GM06990 (cell line): ENCODE data around the gene SLAMF6.
A peak's percentile ranks its signal among the peaks of the same experiment; 100 is the strongest.
"Not testable (repeated sequence)": the region's sequence is repeated elsewhere in the genome, so short reads cannot be mapped to it uniquely, and the experiment has no call there.

Experiments used
- DNase-seq: peaks from one replicate; pipeline ENCODE4 v3.0.0-alpha.2; 2011; ENCODE audit not compliant: insufficient read length; ENCODE audit errors: extremely low read depth
- H3K27me3 ChIP-seq: replicated peaks from 2 replicates; pipeline ENCODE4 v1.6.0; 2011; ENCODE audit warnings: low read length; ENCODE audit not compliant: control insufficient read depth, insufficient read depth
- H3K36me3 ChIP-seq: 2 replicates; pipeline ENCODE4 v1.5.1; 2011; ENCODE audit warnings: low read length; ENCODE audit not compliant: control insufficient read depth, insufficient read depth
- H3K4me3 ChIP-seq: replicated peaks from 2 replicates; pipeline ENCODE4 v1.5.1; 2011; ENCODE audit warnings: low read depth, mild to moderate bottlenecking, control low read depth, low read length
- TF ChIP-seq, protein P1 (sequence below): IDR thresholded peaks from 2 replicates; pipeline ENCODE4 v1.5.1; 2011; ENCODE audit warnings: low read length, control low read depth, mild to moderate bottlenecking, inconsistent platforms; ENCODE audit not compliant: insufficient read depth, poor library complexity, severe bottlenecking

The SLAMF6 gene

DNA sequence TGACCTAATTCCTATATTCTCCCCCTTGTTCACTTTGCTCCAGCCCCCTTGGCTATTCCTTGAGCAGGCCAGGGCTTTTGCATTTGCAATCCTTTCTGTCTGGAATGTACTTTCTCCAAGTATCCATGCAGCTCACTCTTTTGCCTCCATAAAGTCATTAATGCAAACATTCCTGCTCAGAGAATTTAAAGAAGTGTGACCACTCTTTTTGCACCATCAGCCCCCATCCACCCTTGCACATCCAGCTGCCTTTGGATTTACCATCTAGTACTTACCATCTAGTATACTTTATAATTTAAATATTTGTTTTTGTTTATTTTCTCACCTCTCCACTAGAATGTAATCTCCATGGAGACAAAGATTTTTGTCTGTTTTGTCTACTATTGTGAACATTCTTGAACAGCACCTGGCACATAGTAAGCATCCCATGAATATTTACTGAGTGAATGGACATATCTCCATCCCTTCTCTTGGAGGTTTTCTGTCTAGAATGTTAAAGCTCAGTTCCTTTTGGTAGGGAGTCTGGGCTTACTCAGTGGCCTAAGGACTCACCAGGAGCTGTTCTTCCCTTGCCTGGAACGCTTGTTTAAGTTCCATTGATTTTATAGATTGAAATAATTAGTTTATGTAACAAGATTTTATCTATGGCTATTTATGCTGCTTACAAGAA lies 22.6 kb downstream of the SLAMF6 start:
- TF ChIP-seq, protein P1, sequence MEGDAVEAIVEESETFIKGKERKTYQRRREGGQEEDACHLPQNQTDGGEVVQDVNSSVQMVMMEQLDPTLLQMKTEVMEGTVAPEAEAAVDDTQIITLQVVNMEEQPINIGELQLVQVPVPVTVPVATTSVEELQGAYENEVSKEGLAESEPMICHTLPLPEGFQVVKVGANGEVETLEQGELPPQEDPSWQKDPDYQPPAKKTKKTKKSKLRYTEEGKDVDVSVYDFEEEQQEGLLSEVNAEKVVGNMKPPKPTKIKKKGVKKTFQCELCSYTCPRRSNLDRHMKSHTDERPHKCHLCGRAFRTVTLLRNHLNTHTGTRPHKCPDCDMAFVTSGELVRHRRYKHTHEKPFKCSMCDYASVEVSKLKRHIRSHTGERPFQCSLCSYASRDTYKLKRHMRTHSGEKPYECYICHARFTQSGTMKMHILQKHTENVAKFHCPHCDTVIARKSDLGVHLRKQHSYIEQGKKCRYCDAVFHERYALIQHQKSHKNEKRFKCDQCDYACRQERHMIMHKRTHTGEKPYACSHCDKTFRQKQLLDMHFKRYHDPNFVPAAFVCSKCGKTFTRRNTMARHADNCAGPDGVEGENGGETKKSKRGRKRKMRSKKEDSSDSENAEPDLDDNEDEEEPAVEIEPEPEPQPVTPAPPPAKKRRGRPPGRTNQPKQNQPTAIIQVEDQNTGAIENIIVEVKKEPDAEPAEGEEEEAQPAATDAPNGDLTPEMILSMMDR: no peak
- no peak for DNase-seq
- H3K36me3 ChIP-seq: peaks cover 9% of the 10 kb centered on the region
- H3K4me3 ChIP-seq: no peak overlapping the region
- H3K27me3 ChIP-seq: no peaks in the 10 kb centered on the region

DNA sequence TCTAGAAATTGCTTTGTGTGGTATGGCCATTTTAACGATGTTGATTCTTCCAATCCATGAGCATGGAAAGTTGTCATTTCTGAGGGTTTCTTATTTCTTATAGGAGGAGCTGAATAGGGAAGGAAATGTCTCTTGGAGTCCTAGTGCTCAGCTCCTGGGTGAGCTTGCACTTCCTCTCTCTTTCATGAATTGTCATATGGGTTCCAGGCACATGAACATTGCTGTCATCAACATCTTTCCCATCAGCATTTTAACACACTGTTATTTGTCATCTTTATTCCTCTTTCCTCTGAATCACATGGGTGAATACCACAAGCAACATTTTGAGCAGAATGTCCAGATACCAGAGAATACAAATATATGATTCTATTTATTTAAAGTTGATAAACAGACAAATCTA lies 23.4 kb downstream of the SLAMF6 start:
- Histone ChIP-seq H3K4me3 (no peak overlapping the region), H3K27me3 (no peaks in the 10 kb centered on the region), H3K36me3 (peaks cover 10% of the 10 kb centered on the region)
- no peak for DNase-seq
- TF ChIP-seq, protein P1: no peak

DNA sequence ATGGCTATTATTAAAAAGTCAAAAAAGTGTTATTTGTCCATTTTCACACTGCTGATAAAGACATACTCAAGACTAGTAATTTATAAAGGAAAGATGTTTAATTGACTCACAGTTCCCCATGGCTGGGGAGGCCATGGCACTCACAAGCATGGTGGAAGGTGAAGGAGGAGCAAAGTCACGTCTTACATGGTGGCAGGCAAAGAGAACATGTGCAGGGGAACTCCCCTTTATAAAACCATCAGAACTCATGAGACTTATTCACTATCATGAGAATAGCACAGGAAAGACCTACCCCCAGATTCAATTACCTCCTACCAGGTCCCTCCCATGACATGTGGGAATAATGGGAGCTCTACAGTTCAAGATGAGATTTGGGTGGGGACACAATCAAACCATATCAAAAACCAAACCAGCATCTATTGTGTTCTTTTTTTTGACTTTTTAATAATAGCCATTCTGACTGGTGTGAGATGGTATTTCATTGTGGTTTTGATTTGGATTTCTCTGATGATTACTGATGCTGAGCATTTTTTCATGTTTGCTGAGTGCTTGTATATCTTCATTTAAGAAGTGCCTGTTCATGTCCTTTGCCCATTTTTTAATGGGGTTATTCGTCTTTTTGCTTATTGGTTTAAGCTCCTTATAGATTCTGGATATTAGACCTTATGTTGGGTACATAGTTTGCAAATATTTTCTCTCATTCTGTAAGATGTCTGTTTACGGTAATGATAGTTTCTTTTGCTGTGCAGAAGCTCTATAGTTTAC lies 24.6 kb downstream of the SLAMF6 start:
- DNase-seq, H3K4me3 ChIP-seq, H3K27me3 ChIP-seq: not testable (repeated sequence)
- H3K36me3 ChIP-seq: peaks cover 12% of the 10 kb centered on the region

DNA sequence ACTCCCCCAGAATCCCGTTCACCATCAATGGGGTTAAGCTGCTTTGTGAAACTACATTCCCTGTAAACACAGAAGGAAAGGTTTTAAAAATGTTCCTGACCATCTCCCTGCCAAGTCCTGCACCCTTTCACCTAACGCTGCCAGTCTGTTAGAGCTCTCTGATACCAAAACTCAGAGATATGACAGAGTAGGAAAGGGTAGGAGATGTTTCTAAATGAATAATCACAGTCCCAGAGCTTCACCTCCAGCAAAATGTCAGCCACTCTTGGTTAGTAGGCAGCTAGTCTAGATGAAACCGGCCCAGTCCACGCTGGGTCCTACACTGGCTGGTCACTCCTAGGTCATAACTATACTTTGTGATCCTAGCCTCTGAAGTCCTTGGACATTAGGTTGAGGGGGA lies 26.7 kb downstream of the SLAMF6 start:
- Histone ChIP-seq H3K4me3 (no peak overlapping the region), H3K36me3 (peaks cover 14% of the 10 kb centered on the region), H3K27me3 (no peaks in the 10 kb centered on the region)
- DNase-seq: no peak
- TF ChIP-seq, protein P1: no peak

DNA sequence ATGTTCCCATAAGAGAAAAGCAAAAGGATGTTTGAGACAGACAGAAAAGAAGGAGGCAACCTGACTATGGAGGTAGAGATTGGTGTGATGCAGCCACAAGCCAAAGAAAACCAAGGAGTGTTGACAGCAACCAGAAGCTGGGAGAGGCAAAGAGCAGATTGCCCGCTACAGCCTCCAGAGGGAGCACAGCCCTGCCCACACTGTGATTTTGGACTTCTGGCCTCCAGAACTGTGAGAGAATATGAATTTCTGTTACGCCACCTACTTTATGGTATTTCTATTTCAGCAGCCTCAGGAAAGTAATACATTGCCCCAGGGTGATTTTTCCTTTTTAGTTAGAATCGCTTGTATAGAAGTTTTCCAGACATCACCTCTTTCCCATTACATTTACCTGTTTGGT lies 28.4 kb downstream of the SLAMF6 start:
- no peak for DNase-seq
- H3K4me3 ChIP-seq: no peak overlapping the region
- TF ChIP-seq, protein P1: peak; percentile 34
- no peaks in the 10 kb centered on the region for H3K27me3 ChIP-seq
- peaks cover 23% of the 10 kb centered on the region for H3K36me3 ChIP-seq

DNA sequence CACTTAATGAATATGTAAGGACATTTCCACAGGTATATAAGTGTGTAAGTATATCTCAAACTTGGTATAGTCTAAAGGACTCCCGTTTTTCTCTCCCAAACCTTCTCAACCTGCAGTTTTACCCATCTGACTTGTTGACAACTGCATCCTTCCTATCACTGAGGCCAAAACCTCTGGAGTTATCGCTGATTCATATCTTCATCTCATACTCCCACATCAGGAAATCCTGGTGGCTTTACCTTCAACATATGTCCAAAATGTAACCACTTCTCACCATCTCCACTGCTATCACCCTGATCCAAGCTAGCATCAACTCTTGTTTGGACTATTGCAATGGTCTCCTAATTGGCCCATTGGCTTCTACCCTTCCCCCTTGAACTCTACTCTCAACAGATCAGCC lies 30.4 kb downstream of the SLAMF6 start:
- TF ChIP-seq, protein P1: no peak
- Histone ChIP-seq H3K36me3 (peaks cover 30% of the 10 kb centered on the region), H3K27me3 (no peaks in the 10 kb centered on the region), H3K4me3 (no peak overlapping the region)
- no peak for DNase-seq
